ENCODE data around the gene DNAH14.

DNA sequence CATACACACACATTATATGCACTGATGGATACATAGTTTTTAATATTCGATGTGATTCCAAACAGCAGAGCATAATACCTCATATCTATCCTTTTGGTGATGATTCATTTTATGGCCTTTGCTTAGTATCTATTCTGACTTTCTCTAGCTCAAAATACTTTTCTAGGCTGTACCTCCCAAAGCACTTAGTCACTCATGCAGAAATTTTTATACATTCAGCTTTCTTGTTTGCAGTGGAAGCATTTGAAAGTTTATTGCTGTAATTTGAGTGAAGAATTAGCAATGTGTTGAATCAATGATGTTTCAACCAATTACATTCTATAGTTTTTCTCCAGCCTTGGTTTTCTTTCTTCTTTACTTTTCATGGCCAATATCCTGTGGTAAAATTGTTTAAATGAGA, 431.7 kb downstream of the DNAH14 start:
- TF ChIP-seq, protein P1, sequence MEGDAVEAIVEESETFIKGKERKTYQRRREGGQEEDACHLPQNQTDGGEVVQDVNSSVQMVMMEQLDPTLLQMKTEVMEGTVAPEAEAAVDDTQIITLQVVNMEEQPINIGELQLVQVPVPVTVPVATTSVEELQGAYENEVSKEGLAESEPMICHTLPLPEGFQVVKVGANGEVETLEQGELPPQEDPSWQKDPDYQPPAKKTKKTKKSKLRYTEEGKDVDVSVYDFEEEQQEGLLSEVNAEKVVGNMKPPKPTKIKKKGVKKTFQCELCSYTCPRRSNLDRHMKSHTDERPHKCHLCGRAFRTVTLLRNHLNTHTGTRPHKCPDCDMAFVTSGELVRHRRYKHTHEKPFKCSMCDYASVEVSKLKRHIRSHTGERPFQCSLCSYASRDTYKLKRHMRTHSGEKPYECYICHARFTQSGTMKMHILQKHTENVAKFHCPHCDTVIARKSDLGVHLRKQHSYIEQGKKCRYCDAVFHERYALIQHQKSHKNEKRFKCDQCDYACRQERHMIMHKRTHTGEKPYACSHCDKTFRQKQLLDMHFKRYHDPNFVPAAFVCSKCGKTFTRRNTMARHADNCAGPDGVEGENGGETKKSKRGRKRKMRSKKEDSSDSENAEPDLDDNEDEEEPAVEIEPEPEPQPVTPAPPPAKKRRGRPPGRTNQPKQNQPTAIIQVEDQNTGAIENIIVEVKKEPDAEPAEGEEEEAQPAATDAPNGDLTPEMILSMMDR (IDR thresholded peaks at IDR 0.05): no peak
- no peak for TF ChIP-seq POLR2A (IDR thresholded peaks at IDR 0.05)

All from uterus (tissue), 2 donors.